Measurements from ENCODE around the gene ESAM.

The ESAM gene

DNA sequence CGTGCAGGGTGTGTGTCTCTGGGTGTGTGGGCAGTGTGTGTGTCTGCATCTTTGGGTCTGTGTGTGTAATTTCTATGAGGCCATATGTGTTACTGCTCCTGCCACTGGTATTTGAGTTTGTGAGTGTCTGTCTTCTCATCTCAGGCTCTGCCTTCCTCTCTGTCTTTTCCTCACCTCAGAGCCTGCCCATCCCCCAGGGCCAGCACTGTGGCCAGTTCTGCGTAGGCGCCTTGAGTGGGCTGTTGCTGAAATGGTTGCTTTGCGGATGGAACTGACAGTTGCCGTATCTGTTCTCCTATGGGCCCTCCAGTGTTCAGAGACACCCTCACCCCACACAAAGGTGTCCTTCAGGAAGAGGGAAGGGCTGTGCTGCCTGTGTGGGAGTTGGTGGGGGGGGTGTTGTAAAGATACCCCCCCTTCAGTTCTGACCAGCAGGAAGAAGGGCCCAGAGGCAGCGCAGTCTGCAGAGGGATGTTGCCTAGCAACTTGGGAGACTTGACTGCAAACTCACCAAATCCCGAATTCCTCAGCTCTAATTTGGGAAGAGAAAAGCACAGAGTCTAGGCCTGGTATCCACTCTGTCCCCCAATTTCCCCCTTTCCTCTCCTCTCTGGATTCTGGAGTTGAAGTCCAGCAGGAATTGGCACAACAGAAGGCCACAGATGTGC, 24.3 kb downstream of the ESAM start:
- DNase-seq, result peak in 5 of 56 donors; percentile 24 to 51 (median 31)

DNA sequence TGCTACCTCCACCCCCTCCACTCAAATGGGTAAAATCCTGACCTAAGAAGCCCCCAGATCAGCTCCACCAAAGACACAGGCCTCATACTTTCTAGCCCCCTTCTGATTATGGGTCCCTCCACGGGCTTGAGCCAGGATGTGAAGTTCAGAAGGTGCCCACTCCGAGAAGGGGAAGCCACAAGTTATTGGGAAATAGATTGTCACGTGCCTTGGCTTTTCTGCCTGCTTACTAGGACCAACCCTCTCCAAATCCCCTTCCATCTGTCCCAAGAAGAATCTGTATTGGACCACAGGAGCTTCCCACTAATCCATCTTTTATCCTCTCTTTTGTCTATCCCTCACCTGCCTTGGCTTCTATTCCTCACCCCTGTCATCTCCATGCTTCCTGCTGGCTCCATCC, 25.4 kb downstream of the ESAM start:
- no peak for DNase-seq

DNA sequence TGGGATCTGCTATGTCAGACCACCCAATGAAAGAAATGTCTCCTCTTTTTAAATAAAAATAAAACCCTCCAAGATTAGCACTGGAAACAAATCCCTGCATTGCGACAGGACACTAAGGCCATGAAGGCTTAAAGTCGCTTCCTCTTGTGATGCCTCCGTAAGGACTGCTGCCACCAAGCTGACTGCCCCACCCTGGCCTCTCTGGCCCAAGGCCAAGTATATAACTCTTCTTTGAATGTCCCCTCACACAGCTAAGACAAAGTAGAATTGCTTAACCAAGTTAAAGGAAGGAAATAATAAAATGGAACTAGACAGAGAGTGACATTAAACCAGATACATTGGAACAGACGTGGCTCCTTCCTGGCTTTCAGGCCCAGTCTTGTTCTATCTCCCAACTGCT, 29.9 kb downstream of the ESAM start:
- no peak for DNase-seq

DNA sequence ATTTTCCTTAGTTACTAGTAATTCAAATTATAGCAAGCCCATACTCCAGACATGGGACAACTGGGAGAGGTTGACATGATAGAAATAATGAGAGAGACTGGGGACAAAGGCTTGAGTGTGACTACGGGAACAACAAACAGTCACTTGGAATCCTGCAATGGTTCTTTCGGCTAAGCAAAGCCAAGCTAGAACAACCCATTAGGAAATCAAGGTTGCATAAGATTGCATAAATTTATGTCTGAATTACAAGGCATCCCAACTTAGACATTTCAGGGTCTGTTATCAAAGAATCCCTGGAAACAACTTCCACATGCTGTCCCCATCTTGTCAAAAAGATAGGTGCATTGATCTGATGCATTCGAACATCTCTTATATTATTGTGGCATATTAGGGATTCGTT, 32.5 kb downstream of the ESAM start:
- DNase-seq, result no peak

DNA sequence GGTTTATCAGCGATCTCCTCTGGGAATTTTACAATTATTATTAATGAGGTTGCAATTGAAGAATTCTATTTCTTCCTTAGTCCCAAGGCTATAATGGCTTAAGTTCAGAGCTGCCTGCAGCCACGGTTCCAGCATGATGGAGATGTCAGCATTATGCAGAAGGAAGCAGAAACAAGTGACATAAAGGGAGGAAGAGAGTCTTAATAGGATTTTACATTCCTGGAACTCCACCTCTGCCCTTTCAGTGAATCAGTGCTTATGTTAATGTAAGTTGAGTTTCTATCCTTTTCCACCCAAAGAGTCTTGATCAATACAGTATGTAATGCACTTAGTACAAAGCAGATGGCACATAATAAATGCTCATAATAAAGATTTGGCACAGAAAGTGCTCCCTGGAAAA, 34.0 kb downstream of the ESAM start:
- no peak for DNase-seq

DNA sequence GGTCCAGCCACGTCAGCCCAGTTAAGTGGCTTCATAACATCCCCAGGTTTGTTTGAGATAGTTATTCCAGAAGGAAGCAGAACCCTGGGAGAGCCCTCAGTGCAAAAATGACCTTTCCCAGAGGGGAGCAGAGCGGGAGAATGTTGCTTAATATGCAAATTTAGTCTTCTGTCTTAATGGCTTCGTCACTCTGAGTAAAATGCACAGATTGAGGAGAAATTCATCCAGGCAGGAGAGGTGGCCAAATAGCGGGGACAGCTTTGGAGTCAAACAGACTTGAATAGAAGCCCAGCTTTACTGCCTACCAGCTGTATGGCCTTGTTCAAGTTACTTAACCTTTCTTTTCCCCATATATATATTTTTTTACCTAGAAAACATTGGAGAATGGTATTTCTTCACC, 34.6 kb downstream of the ESAM start:
- no peak for DNase-seq

DNA sequence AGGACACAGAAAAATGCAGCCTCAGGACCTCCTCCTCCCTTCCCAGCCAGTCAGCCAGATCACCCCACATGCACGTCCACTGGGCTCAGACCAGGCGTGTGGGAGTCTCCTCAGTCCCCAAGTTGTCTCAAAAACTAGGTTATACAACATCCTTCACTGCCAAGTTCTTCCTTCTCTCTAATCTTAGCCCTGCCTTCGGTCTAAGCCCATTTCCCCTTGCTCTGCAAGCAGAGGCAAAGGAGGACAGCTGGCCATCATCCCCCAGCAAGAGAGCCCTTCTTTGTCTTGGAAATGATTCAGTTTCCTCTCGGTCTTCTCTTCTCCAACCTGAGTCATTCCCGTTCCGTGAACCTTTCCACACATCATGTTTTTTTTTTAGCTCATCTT, 36.4 kb downstream of the ESAM start:
- no peak for DNase-seq

DNA sequence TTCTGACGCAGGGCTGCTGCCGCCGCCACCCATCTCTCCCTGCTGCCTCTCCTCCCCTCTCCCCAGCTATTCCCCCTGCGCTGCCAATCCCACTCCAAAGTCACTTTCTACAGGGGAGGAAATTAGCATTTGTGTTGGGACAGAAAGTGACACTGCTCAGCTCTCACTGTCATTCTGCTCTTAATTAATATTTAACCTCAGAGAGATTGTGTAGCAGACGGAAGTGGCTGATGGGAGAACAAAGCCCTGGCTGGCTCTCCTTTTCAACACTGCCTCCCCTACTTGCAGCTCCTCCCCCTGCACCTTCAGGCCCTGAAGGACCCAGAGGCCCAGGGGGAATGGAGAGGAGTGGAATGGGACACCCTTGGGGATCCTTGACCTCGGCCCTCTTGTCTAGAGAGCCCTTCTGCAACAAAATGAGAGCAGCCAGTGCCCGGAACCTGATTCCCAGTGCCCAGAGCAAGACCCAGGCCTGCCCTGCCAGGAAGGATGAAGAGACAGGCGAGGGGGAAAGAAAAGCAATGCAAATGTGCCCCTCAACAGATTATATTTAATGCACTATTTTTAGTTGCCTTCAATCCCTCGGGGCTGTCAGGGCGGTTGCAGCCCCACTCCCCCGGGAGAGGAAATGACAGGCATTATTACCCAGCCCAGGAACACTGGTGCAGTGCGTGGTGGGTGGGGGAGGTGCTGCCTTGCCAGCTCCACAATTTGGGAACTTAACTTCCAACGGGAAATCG, 36.9 kb downstream of the ESAM start:
- no peak for DNase-seq

DNA sequence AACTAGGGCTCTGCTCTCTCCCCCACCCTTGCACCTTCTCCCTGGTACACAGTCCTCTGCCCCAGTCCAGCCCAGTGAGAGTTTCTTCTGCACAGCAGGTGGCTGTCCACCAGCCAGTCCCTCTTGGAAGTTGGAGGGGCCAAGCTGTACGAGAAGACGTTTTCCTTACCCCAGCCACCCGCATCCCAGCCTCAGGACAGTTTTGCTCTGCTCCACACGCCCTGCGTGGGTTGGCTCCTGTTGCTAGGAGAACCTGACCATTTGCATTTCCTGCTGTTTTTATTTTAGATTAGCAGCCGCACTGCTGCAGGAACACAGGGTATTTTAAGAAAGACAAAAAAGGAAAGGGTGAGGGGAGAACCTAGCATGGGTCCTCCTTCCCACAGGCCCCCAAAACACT, 39.9 kb downstream of the ESAM start:
- DNase-seq, result no peak

DNA sequence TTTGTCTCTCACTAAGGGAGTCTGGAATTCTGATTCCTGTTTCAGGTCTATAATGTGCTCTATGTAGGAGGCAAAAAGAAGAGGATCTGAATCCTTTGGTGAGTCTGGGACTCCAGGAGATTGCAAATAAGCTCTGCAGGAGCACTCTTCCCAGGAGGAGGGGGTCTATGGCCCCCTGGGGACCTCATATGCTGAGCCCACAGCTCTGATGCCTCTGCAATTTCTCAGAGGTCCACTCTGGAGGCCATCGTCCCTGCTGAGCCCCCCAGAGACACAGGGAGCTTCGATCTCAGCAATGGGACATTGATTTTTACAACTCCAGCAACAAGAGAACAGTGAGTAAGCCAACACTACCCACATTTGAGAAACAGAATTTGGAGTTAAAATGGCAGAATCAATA, 42.6 kb downstream of the ESAM start:
- DNase-seq, result no peak

DNA sequence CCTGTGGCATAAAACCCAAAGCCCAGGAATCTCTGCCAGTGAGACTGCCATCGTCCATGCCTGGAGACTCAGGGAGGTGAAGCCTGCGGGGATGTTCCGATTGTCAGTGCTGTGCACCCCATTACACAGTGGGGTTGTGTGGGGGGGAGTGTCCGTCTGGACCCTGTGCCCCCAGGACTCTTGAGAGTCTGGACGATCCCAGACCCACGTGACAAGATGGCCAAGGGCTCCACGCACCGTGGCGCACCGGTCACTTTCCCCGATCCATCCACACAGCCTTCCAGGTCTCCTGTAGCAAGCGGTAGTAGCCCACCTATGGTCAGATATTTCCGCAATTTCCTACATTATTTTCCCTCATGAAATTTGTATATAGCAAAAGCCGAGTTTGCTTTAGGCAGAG, 43.3 kb downstream of the ESAM start:
- DNase-seq, result no peak

DNA sequence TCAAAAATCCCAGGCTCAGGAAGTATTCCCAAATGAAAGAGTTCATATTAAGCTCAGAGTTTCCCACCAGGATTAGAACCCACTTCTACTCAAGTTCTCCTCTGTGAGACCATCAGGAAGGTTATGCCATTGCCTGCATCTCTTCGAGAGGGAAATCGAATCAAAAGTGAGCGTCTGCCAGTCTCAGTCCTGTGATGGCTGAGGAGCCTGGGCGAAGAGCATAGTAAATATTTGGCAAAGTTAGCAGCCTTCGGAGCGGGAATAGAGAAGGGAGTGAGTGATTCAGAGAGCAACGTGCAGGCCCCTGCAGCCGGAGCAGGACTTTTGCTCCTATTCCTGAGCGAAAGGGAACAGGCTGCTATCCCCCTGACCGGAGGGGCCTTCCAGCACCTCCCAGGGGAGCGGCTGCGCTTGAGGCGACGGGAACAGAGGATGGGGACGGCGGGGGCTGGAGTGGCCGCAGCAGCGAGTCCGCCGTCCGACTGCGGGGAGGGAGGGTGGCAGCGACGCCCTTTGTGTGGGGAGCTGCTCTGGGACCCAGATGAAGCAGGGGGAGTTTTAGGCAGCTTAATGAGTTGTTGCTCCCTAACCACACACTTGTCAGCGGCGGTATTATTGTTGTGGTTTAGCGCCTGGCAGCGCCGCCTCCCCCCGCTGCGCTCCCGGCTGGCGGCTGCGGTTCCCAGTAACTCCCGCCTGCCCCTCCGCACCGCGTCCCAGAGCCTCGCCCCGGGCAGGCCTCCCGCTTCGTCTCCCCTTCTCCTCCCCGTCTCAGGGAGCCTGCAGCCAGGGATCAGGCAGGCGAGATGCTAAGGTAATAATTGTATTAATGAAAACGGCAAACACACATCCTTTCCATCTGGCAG, 44.1 kb downstream of the ESAM start:
- DNase-seq, result peak in 1 of 56 donors; percentile 6

DNA sequence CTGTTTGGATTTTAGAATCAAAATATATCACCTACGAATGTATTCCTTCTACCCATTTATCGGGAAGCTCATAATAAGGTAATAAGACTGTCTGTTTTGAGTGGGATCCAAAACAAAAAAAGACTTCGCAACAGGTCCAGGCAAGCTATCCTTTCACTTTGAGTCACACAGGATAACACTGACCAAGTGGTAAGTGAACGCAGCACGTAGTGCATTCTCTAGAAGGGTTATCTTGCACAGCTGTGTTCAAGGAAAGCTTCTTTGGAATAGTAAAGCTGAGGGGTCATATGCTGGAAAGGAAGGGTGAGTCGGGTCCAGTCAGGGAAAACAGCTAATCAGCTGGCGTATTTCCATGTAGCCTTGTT, 44.7 kb downstream of the ESAM start:
- no peak for DNase-seq

DNA sequence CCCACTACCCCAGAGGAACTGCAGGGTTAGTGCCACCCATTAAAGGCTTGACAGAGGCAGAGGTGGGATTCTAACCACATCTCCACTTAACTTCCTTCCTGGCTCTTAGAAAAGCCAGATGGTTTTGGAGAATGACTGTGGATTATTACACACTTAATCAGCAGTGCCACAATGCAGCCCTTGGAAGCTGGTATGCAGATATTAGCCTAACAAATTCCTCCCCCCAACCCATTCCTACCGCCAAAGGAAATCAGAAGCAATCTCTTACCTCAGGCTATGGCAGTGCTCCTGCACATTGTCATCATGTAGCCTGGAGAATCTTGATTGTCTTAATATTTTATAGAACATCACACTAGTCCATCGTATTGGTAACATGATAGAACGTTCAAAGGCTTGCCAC, 45.5 kb downstream of the ESAM start:
- no peak for DNase-seq

DNA sequence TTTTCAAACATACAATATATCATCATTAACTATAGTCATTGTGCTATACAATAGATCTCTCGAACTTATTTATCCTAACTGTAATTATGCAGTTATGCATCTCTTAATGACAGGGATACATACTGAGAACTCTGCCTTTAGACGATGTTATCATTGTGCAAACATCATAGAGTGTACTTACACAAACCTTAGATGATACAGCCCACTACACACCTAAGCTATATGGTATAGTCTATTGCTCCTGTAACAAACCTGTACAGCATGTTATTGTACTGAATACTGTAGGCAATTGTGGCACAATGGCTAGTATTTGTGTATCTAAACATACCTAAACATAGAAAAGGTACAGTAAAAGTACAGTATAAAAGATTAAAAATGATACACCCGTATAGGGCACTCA, 49.7 kb downstream of the ESAM start:
- DNase-seq, result no peak

DNA sequence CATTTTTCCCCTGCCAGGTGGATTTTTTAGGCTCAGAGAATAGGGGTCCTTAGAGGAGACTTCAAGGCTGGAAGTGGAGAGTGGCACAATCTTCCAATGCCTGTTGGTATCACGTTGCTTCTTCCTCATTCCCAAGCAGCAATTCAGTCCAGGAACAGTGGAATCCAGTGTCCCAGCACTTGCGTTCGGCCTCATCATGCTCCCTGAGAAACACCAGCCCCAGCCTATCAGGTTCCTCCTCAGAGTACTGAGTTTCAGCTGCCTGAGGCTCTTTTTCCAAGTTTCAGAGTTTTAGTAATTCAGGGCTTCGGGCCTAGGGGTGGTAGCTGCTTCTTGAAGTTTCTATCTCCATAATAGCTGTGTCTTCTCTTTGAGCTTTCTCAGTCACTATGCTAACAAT, 54.3 kb downstream of the ESAM start:
- no peak for DNase-seq
